ENCODE data around the gene RBM26. TPM values are rescaled to one million over a fixed set of nuclear protein-coding genes. Genes with fewer than 3 reads are reported as not detected.

RBM26 gene
- total and polyA plus RNA-seq, 3 donors from 2014 or later, result 37.6 to 67.5 (median 66.1) TPM

DNA sequence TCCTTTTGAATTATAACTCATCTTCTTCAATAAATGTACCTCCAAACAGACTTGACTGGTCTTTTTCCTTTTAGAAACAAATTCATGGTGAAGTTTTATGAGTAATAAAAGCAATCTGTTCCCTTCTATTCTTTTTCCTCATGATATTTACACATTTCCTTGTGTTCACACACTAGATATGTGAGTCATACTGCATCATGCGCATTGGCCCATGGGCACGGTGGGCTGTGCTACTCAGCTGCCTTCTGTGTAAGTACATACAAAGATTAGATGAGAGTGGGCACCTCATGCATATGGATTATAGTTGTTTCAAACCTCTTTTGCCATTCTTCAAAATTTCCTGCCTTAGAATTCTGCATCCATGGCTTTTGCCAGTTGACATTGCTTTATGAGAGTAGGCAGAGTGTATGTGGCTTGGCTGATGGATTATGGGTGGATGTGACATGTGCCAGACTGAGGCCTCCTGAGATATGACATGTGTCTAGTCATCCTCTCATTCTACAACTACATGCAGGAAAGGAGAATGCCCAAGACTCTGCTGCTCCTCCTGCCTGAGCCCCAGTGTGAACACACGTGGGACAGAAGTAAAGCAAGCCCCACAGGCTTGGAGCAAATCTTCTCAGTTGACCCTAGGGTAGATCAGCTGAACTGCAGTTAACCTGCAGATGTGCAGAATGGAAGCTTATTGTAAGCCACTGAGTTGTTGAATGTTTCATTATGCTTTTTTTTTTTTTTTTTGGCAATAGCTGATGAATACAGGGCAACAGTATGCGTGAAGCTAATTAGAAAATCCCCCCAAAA lies 109.9 kb downstream of the RBM26 start:
- DNase-seq, result no peak
- no peak for TF ChIP-seq CTCF (IDR thresholded peaks at IDR 0.05)
- TF ChIP-seq POLR2A (IDR thresholded peaks at IDR 0.05), result no peak
- H3K4me1 ChIP-seq, result no peaks in the 10 kb centered on the region
- intact Hi-C loops (cut with DNase I; ENCODE audit: low total_unique reads), result no loop called here
- no peak overlapping the region for H3K4me3 ChIP-seq
- H3K9me3 ChIP-seq, result no peaks in the 10 kb centered on the region
- WGBS, 2 donors, result 81 to 86% methylated on average over 4 of the region's 4 CpGs
- H3K27ac ChIP-seq, result no peak overlapping the region
- no peaks in the 10 kb centered on the region for H3K27me3 ChIP-seq
- H3K36me3 ChIP-seq (ENCODE audit: low read depth, missing control alignments), result no peaks in the 10 kb centered on the region

- H3K27me3 ChIP-seq, result no peaks in the 10 kb centered on the region
- H3K9me3 ChIP-seq, result no peaks in the 10 kb centered on the region
- no peak overlapping the region for H3K4me3 ChIP-seq
- whole genome bisulfite sequencing, 2 donors, result 72 to 74% methylated on average over 9 of the region's 9 CpGs
- intact Hi-C loops (cut with DNase I; ENCODE audit: low total_unique reads), result no loop called here
- no peak for DNase-seq
- no peaks in the 10 kb centered on the region for H3K4me1 ChIP-seq
- TF ChIP-seq POLR2A (IDR thresholded peaks at IDR 0.05) (no peak), CTCF (IDR thresholded peaks at IDR 0.05) (no peak)
- no peaks in the 10 kb centered on the region for H3K36me3 ChIP-seq (ENCODE audit: low read depth, missing control alignments)
- no peak overlapping the region for H3K27ac ChIP-seq
Measured at GRCh38 chr13:79290595-79291244, 115.3 kb downstream of the RBM26 start.

DNA sequence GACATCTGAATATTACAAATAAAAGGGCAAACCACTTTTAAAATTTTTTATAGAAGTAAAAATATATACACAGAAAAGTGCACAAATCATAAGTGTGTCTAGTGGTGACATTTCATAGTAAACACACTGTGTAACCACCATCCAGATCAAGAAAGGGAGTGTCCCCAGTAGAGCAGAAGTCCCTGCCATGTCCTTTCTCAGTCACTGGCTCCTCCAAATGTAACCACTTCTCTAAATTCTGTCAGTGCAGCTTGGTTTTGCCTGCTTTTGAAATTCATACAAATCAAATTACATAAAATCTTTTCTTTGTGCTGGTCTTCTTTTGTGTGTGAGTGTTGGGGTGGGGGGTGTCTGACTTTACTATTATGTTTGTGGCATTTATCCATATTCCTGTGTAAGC lies 116.5 kb downstream of the RBM26 start:
- no peaks in the 10 kb centered on the region for H3K9me3 ChIP-seq
- H3K4me3 ChIP-seq, result no peak overlapping the region
- H3K36me3 ChIP-seq (ENCODE audit: low read depth, missing control alignments), result no peaks in the 10 kb centered on the region
- H3K4me1 ChIP-seq, result no peaks in the 10 kb centered on the region
- no peaks in the 10 kb centered on the region for H3K27me3 ChIP-seq
- TF ChIP-seq POLR2A (IDR thresholded peaks at IDR 0.05), result no peak
- DNase-seq, result no peak
- H3K27ac ChIP-seq, result no peak overlapping the region
- intact Hi-C loops (cut with DNase I; ENCODE audit: low total_unique reads), result no loop called here

- Histone ChIP-seq H3K27me3 (no peaks in the 10 kb centered on the region), H3K4me1 (no peaks in the 10 kb centered on the region), H3K27ac (no peak overlapping the region), H3K9me3 (no peaks in the 10 kb centered on the region), H3K36me3 (ENCODE audit: low read depth, missing control alignments) (no peaks in the 10 kb centered on the region), H3K4me3 (no peak overlapping the region)
- TF ChIP-seq POLR2A (IDR thresholded peaks at IDR 0.05), result no peak
- 60 to 61% methylated on average over 9 of the region's 9 CpGs for WGBS, 2 donors
- DNase-seq, result no peak
- intact Hi-C loops (cut with DNase I; ENCODE audit: low total_unique reads), result no loop called here
Measured at GRCh38 chr13:79287939-79288795, 117.9 kb downstream of the RBM26 start.

GRCh38 chr13:79285159-79285558 lies 120.9 kb downstream of the RBM26 start:
- no peaks in the 10 kb centered on the region for H3K36me3 ChIP-seq (ENCODE audit: low read depth, missing control alignments)
- DNase-seq, result no peak
- no peak overlapping the region for H3K27ac ChIP-seq
- no peaks in the 10 kb centered on the region for H3K4me1 ChIP-seq
- intact Hi-C loops (cut with DNase I; ENCODE audit: low total_unique reads), result no loop called here
- TF ChIP-seq POLR2A (IDR thresholded peaks at IDR 0.05) (no peak), CTCF (IDR thresholded peaks at IDR 0.05) (no peak)
- no peak overlapping the region for H3K4me3 ChIP-seq
- no peaks in the 10 kb centered on the region for H3K9me3 ChIP-seq
- 47 to 61% methylated on average over 3 of the region's 3 CpGs for WGBS, 2 donors
- no peaks in the 10 kb centered on the region for H3K27me3 ChIP-seq

Measured in testis (tissue), 3 donors.